PC-3 (cell line): Measurements from ENCODE around the gene ZNF697. TPM values are rescaled to one million over a fixed set of nuclear protein-coding genes. Genes with fewer than 3 reads are reported as not detected.
"Not testable (repeated sequence)": the region's sequence is repeated elsewhere in the genome, so short reads cannot be mapped to it uniquely, and the experiment has no call there.

Experiments used
- ATAC-seq: fragments of 200-7000 bp; cut with Tn5 transposase; 2 replicates; pipeline ENCODE4 v1.9.1; 2020; ENCODE audit warnings: mild to moderate bottlenecking, moderate library complexity
- BruUV-seq: library from RNA; stranded (reverse); fragments of 400-500 nt; replicated peaks from 2 replicates; lab custom pipeline; 2021; lab: Mats Ljungman, UMichigan
- CTCF ChIA-PET: fragments of 300-600 bp; sonication (Branson Sonifier 250); formaldehyde crosslinking; loops from one replicate; lab custom pipeline; 2022; ENCODE audit warnings: antibody characterized with exemption; lab: Charles Lee
- POLR2A ChIA-PET: fragments of 300-600 bp; sonication (Branson Sonifier 250); formaldehyde crosslinking; loops from one replicate; lab custom pipeline; 2022; ENCODE audit warnings: antibody characterized with exemption; ENCODE audit not compliant: unreplicated experiment; lab: Charles Lee
- DNase-seq: peaks from one replicate; pipeline ENCODE4 v3.0.0-alpha.2; 2015
- H2AFZ ChIP-seq: fragments of 300-600 bp; sonication (generic); 2 replicates; pipeline ENCODE4 v1.6.0; 2016; ENCODE audit warnings: antibody characterized with exemption, low read length
- H3F3A ChIP-seq: fragments of 300-600 bp; sonication (generic); one replicate; pipeline ENCODE4 v1.6.0; 2017; ENCODE audit warnings: antibody characterized with exemption, low read length, control low read depth, mild to moderate bottlenecking; ENCODE audit not compliant: unreplicated experiment
- H3K27ac ChIP-seq: fragments of 300-600 bp; sonication (generic); 2 replicates; pipeline ENCODE4 v1.5.1; 2016; ENCODE audit warnings: mild to moderate bottlenecking, low read length
- H3K27me3 ChIP-seq: fragments of 300-600 bp; sonication (generic); 2 replicates; pipeline ENCODE4 v1.6.1; 2016; ENCODE audit warnings: low read length, mixed read lengths
- H3K36me3 ChIP-seq: fragments of 300-600 bp; sonication (generic); 2 replicates; pipeline ENCODE4 v1.6.1; 2016; ENCODE audit warnings: low read depth, mixed run types, low read length, mixed read lengths
- H3K4me1 ChIP-seq: fragments of 300-600 bp; sonication (generic); 2 replicates; pipeline ENCODE4 v1.5.1; 2016; ENCODE audit warnings: low read length; ENCODE audit not compliant: insufficient read depth
- H3K4me2 ChIP-seq: fragments of 300-600 bp; sonication (generic); 2 replicates; pipeline ENCODE4 v1.6.0; 2016; ENCODE audit warnings: low read length
- H3K4me3 ChIP-seq: fragments of 300-600 bp; sonication (generic); 2 replicates; pipeline ENCODE4 v1.5.1; 2016; ENCODE audit warnings: mild to moderate bottlenecking, low read length, mixed read lengths
- H3K79me2 ChIP-seq: fragments of 300-600 bp; sonication (generic); 2 replicates; pipeline ENCODE4 v1.6.1; 2017; ENCODE audit warnings: low read length, mixed read lengths
- H3K9ac ChIP-seq: fragments of 300-600 bp; sonication (generic); 2 replicates; pipeline ENCODE4 v1.6.0; 2016; ENCODE audit warnings: mild to moderate bottlenecking, low read length
- H3K9me2 ChIP-seq: fragments of 300-600 bp; sonication (generic); replicated peaks from 2 replicates; pipeline ENCODE4 v1.6.1; 2016; ENCODE audit warnings: mixed run types, low read length, mixed read lengths
- H3K9me3 ChIP-seq: fragments of 300-600 bp; sonication (generic); 2 replicates; pipeline ENCODE4 v1.6.1; 2016; ENCODE audit warnings: low read length, mixed read lengths
- H4K20me1 ChIP-seq: fragments of 300-600 bp; sonication (generic); 2 replicates; pipeline ENCODE4 v1.6.1; 2016; ENCODE audit warnings: low read length, mixed read lengths
- CTCF ChIP-seq: fragments of 300-600 bp; sonication (generic); conservative IDR thresholded peaks from 2 replicates; pipeline ENCODE4 v1.5.1; 2017; ENCODE audit warnings: antibody characterized with exemption, low read depth, mild to moderate bottlenecking, low read length
- EZH2 ChIP-seq: fragments of 300-600 bp; sonication (generic); IDR thresholded peaks from one replicate; pipeline ENCODE4 v1.6.1; 2017; ENCODE audit warnings: antibody characterized with exemption, mild to moderate bottlenecking, low read length; ENCODE audit not compliant: unreplicated experiment
- EZH2phosphoT487 ChIP-seq: fragments of 300-600 bp; sonication (generic); IDR thresholded peaks from 2 replicates; pipeline ENCODE4 v1.6.1; 2018; ENCODE audit warnings: mild to moderate bottlenecking, antibody characterized with exemption, low read length, borderline replicate concordance
- intact Hi-C: fragments of 100-400 bp; cut with micrococcal nuclease; formaldehyde crosslinking; loops from 2 replicates; pipeline ENCODE4 v1.9.0; 2023
- total RNA-seq: library from RNA; depleted of rRNA; stranded (reverse); fragments of >200 nt; gene quantifications from 2 replicates; pipeline ENCODE4 v1.2.3, GENCODE V29; 2014

ZNF697 gene
- total RNA-seq, 1 experiment from 2014 or later = 5.3 TPM

DNA sequence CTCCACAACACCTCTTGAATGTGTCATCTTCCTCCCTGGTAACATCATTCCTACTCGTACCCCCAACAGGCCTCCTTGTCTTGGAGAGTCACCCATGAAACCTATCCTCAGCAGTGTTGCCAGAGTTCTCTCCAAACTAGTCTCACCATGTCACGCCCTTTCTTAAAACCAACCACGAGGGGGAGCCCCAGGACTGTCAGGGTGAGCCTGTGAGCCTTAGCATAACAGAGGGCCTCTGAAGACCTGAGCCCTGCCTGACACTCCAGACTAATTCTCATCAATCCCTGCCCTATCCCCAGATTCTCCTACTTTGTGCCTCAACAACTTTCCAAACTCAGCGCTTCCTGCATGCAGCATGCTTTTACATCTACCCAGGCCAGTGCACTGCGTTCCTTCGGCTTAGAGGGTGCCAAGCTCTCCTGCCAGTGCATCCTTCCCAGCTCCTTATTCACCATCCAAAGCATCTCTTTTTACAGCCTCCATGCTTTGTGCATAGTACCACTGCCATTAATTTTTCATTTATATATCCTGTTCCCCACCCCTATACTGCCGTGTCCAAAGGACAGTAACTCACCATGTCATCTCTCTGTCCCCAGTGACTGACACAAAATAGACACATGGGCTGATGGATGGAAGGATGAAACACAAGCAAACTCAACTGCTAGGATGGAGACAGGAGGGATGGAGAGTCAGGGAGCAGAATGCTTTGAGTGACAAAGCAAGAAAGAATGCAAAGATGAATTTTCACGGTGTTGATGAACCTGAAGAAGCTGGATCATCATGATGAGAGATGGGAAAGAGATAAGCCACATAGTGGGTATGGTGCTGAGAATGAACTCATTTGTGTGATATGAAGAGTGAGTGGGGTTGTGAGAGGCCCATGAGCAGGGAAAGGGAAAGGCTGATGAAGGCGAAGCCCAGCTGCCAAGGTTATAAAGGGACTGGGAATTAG is 34.0 kb downstream of the ZNF697 start:
- BruUV-seq = no TSS peak
- H3K9me3 ChIP-seq = no peaks in the 10 kb centered on the region
- peak; percentile 90 for DNase-seq
- intact Hi-C loops = loop anchor here (1.0 to 10.0 kb wide), 4 partner anchors 34 to 131 kb away; partner anchors contain the start of gene ZNF697
- H3K4me3 ChIP-seq = no peak overlapping the region
- no peaks in the 10 kb centered on the region for H4K20me1 ChIP-seq
- no peaks in the 10 kb centered on the region for H3K9me2 ChIP-seq
- ATAC-seq = peak; percentile 93
- TF ChIP-seq EZH2 = no peak
- TF ChIP-seq CTCF = peak; percentile 75
- no peak for TF ChIP-seq EZH2phosphoT487
- H3K27me3 ChIP-seq = no peaks in the 10 kb centered on the region
- no peaks in the 10 kb centered on the region for H3K79me2 ChIP-seq
- H3K27ac ChIP-seq = no peak overlapping the region
- ChIA-PET POLR2A (interaction anchor here (0.6 kb wide), 1 partner anchor 48 kb away, joined by 4 read pairs; no protein-coding TSS in a partner anchor), CTCF (interaction anchor here (1.0 to 1.3 kb wide), 2 partner anchors 48 to 61 kb away, joined by 3 read pairs; no protein-coding TSS in a partner anchor)
- no peak overlapping the region for H2AFZ ChIP-seq
- H3K4me1 ChIP-seq = no peaks in the 10 kb centered on the region
- no peak overlapping the region for H3K4me2 ChIP-seq
- H3K36me3 ChIP-seq = no peaks in the 10 kb centered on the region
- no peaks in the 10 kb centered on the region for H3F3A ChIP-seq
- no peak overlapping the region for H3K9ac ChIP-seq

- ChIA-PET POLR2A (no interaction called here), CTCF (interaction anchor here (0.6 to 1.0 kb wide), 6 partner anchors 21 to 119 kb away, joined by 3 to 4 read pairs (median 3); no protein-coding TSS in a partner anchor)
- Histone ChIP-seq H3K79me2 (no peaks in the 10 kb centered on the region), H4K20me1 (no peaks in the 10 kb centered on the region), H3F3A (no peaks in the 10 kb centered on the region), H3K4me2 (no peak overlapping the region), H3K9ac (no peak overlapping the region), H3K4me3 (no peak overlapping the region), H3K4me1 (no peaks in the 10 kb centered on the region), H2AFZ (no peak overlapping the region; the same call in 1 of the 2 replicates), H3K27ac (no peak overlapping the region), H3K9me3 (no peaks in the 10 kb centered on the region), H3K9me2 (no peaks in the 10 kb centered on the region), H3K27me3 (no peaks in the 10 kb centered on the region), H3K36me3 (no peaks in the 10 kb centered on the region)
- ATAC-seq = peak; percentile 56
- BruUV-seq = no TSS peak
- TF ChIP-seq EZH2 (no peak), CTCF (peak; percentile 95)
- DNase-seq = peak; percentile 93
- intact Hi-C loops = loop anchor here (2.0 to 10.0 kb wide), 2 partner anchors 63 to 133 kb away; no protein-coding TSS in a partner anchor
Observed at GRCh38 chr1:119611701-119612113, 36.4 kb downstream of the ZNF697 start.

GRCh38 chr1:119608816-119609215 is 39.2 kb downstream of the ZNF697 start:
- CTCF ChIA-PET = interaction anchor here (0.6 kb wide), 1 partner anchor 26 kb away, joined by 3 read pairs; no protein-coding TSS in a partner anchor
- BruUV-seq, intact Hi-C loops, H4K20me1 ChIP-seq, H3K27me3 ChIP-seq, H3K27ac ChIP-seq, DNase-seq, POLR2A ChIA-PET, H3K79me2 ChIP-seq, H3K4me1 ChIP-seq, H3K9me3 ChIP-seq, H3K9me2 ChIP-seq, H3K4me3 ChIP-seq, H3F3A ChIP-seq, H2AFZ ChIP-seq, ATAC-seq, H3K4me2 ChIP-seq, H3K36me3 ChIP-seq, H3K9ac ChIP-seq: not testable (repeated sequence)

GRCh38 chr1:119607087-119607807 is 40.8 kb downstream of the ZNF697 start:
- BruUV-seq, H3K4me3 ChIP-seq, H3K27me3 ChIP-seq, intact Hi-C loops, H3K9me2 ChIP-seq, H3K9me3 ChIP-seq, H3K36me3 ChIP-seq, H3K27ac ChIP-seq, H3K9ac ChIP-seq, H3K4me2 ChIP-seq, H3K79me2 ChIP-seq, DNase-seq, ATAC-seq, H4K20me1 ChIP-seq, POLR2A ChIA-PET, CTCF ChIA-PET, H3F3A ChIP-seq, H2AFZ ChIP-seq: not testable (repeated sequence)
- peaks cover 14% of the 10 kb centered on the region for H3K4me1 ChIP-seq
